Measurements from ENCODE around the gene LMAN1. TPM values are rescaled to one million over a fixed set of nuclear protein-coding genes. Genes with fewer than 3 reads are reported as not detected.

Gene LMAN1
- total RNA-seq, 1 donor from 2014 or later = 60.8 TPM

DNA sequence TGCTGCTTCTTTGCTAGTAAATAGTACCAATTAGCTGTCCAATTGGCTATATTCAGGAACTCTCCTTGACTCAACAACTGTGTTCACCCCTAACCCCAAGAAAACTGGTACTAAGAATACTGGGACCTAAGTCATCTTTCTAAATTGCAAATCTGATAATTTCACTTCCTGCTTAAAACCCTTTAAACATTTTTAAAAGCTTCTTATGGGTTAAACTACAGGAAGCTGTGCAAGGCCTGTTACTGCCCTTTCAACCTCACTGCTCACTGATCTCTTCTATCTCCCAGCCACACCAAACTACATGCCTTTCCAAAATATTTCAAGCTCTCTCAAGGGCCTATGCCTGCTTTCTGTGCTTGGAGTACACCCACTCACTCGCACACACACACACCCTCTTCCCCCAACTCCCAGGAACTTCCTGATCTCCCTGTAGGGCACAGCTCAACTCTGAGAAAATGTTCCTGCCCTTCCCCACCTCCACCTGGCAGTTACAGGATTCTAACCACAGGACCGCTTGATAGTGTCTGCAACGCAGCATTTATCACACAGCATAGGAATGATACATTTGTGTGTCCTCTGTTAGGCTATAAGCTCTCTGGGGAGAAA, 6.7 kb downstream of the LMAN1 start:
- Histone ChIP-seq H3K27ac (no peak overlapping the region), H3K36me3 (peaks cover 46 to 58% of the 10 kb centered on the region in 2 donors), H3K27me3 (no peaks in the 10 kb centered on the region), H3K4me1 (no peaks in the 10 kb centered on the region), H3K9me3 (no peaks in the 10 kb centered on the region), H3K4me3 (no peak overlapping the region)
- TF ChIP-seq, protein P1, sequence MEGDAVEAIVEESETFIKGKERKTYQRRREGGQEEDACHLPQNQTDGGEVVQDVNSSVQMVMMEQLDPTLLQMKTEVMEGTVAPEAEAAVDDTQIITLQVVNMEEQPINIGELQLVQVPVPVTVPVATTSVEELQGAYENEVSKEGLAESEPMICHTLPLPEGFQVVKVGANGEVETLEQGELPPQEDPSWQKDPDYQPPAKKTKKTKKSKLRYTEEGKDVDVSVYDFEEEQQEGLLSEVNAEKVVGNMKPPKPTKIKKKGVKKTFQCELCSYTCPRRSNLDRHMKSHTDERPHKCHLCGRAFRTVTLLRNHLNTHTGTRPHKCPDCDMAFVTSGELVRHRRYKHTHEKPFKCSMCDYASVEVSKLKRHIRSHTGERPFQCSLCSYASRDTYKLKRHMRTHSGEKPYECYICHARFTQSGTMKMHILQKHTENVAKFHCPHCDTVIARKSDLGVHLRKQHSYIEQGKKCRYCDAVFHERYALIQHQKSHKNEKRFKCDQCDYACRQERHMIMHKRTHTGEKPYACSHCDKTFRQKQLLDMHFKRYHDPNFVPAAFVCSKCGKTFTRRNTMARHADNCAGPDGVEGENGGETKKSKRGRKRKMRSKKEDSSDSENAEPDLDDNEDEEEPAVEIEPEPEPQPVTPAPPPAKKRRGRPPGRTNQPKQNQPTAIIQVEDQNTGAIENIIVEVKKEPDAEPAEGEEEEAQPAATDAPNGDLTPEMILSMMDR (IDR thresholded peaks at IDR 0.05) = no peak
- DNase-seq (ENCODE audit: low spot score in 2 of 2) = no peak
- intact Hi-C loops (cut with DNase I) = no loop called here

DNA sequence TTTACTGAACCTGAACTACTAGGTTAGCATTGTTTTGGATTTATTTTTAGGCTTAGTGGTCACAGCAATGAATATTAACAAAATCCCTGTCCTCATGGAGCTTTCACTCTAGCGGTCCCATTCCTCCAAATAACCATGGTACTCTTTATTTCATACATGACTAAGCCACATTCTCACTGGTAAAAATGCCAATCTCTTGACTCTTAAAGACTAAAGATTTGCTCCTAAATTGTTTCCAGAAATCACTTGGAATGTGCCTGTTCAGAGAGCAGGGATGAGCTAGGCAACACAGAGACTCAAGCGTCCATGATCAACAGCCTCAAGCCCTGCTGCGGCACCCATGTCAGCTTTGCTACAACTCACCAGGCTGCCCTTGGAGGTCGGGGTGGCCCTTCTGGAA, 13.5 kb downstream of the LMAN1 start:
- Histone ChIP-seq H3K27me3 (no peaks in the 10 kb centered on the region), H3K36me3 (peaks cover 69 to 83% of the 10 kb centered on the region in 2 donors)

DNA sequence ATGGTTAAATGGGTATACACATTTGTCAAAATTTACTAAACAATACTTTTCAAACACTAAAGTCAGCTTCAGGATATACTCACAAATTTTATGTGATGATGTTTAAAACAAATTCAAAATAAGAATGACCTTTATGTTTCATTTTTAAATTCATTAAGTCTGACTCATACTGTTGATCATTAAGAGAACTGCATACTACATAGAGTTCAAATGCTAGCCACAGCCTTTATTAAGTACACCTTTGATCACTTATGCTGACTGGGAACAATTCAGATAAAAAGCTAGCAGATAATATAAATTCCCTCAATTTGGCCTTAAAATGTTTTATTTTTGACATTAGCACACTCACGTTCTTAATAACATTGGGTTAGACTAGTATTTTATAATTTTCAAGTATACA, 14.1 kb downstream of the LMAN1 start:
- no peak for DNase-seq (ENCODE audit: low spot score in 2 of 2)
- intact Hi-C loops (cut with DNase I) = no loop called here
- TF ChIP-seq, protein P1 (IDR thresholded peaks at IDR 0.05) = no peak
- H3K27ac ChIP-seq = no peak overlapping the region
- peaks cover 69 to 88% of the 10 kb centered on the region in 2 donors for H3K36me3 ChIP-seq
- no peaks in the 10 kb centered on the region for H3K4me1 ChIP-seq
- peaks cover 0 to 20% of the 10 kb centered on the region in 2 donors for H3K9me3 ChIP-seq
- no peak overlapping the region for H3K4me3 ChIP-seq
- no peaks in the 10 kb centered on the region for H3K27me3 ChIP-seq

More for the DNA sequence above, 13.5 kb downstream of the LMAN1 start:
- TF ChIP-seq, protein P1 (IDR thresholded peaks at IDR 0.05) = no peak
- H3K4me1 ChIP-seq = no peaks in the 10 kb centered on the region
- no peak for DNase-seq (ENCODE audit: low spot score in 2 of 2)
- H3K9me3 ChIP-seq = peaks cover 0 to 15% of the 10 kb centered on the region in 2 donors
- intact Hi-C loops (cut with DNase I) = no loop called here
- no peak overlapping the region for H3K27ac ChIP-seq
- no peak overlapping the region for H3K4me3 ChIP-seq

DNA sequence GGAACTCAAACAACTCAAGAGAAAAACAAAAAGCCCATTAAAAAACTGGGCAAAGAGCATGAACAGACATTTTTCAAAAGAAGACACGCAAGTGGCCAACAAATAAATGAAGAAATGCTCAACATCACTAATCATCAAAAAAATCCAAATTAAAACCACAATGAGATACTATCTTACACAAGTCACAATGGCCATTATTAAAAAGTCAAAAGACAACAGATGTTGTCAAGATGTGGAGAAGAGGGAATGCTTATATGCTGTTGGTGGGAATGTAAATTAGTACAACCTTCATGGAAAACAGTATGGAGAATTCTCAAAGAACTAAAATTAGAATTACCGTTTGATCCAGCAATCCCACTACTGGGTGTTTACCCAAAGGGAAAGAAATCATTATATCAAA, 15.1 kb downstream of the LMAN1 start:
- Histone ChIP-seq H3K9me3 (peaks cover 0 to 20% of the 10 kb centered on the region in 2 donors), H3K36me3 (peaks cover 72 to 95% of the 10 kb centered on the region in 2 donors), H3K27ac (no peak overlapping the region), H3K4me3 (no peak overlapping the region), H3K27me3 (no peaks in the 10 kb centered on the region), H3K4me1 (no peaks in the 10 kb centered on the region)
- TF ChIP-seq, protein P1 (IDR thresholded peaks at IDR 0.05) = no peak
- DNase-seq (ENCODE audit: low spot score in 2 of 2) = no peak
- intact Hi-C loops (cut with DNase I) = no loop called here

DNA sequence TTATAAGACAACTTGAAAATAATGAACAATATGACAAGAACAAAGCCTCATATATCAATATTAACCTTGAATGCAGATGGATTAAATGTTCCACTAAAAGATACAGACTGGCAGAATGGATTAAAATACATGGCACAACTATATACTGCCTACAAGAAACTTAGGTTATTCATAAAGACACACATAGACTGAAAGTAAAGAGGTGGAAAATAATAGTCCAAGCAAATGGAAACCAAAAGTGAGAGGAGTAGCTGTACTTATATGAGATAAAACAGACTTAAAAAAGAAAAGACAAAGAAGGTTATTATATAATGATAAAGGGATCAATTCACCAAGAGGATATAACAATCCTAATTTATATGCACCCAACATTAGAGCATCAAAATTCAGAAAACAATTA, 18.2 kb downstream of the LMAN1 start:
- TF ChIP-seq, protein P1 (IDR thresholded peaks at IDR 0.05) = no peak

More for the DNA sequence above, 18.2 kb downstream of the LMAN1 start:
- DNase-seq (ENCODE audit: low spot score in 2 of 2) = no peak
- H3K4me1 ChIP-seq = no peaks in the 10 kb centered on the region
- H3K9me3 ChIP-seq = peaks cover 0 to 20% of the 10 kb centered on the region in 2 donors
- intact Hi-C loops (cut with DNase I) = no loop called here
- H3K27me3 ChIP-seq = no peaks in the 10 kb centered on the region
- peaks cover 68 to 95% of the 10 kb centered on the region in 2 donors for H3K36me3 ChIP-seq
- no peak overlapping the region for H3K4me3 ChIP-seq
- H3K27ac ChIP-seq = no peak overlapping the region

Data from ascending aorta (tissue), 2 donors.